Natural killer cell (primary cell): Measurements from ENCODE around the gene CIDEA. TPM values are rescaled to one million over a fixed set of nuclear protein-coding genes. Genes with fewer than 3 reads are reported as not detected.

Experiments
- ATAC-seq, 3 donors: fragments of 150-1000 bp in 2 of 3; fragments of 200-7000 bp in 1 of 3; cut with Tn5 transposase; 1 replicate in 1 of 3; 2 replicates in 2 of 3; pipeline ENCODE4 v1.10.0; 2021; ENCODE audit warnings: mild to moderate bottlenecking in 2 of 3, moderate library complexity in 2 of 3
- DNase-seq, 2 donors: peaks; one replicate each; pipeline versions ENCODE4 v3.0.0 to v3.0.0-alpha.2; 2013 to 2021; ENCODE audit warnings: mixed read lengths in 1 of 2
- H3K27ac ChIP-seq: one replicate; pipeline ENCODE4 v1.5.1; 2013; ENCODE audit warnings: mild to moderate bottlenecking, low read length
- H3K27me3 ChIP-seq: one replicate; pipeline ENCODE4 v1.6.1; 2013; ENCODE audit warnings: low read length; ENCODE audit not compliant: control insufficient read depth, insufficient read depth
- H3K36me3 ChIP-seq: one replicate; pipeline ENCODE4 v1.6.1; 2013; ENCODE audit warnings: low read length; ENCODE audit not compliant: control insufficient read depth, insufficient read depth
- H3K4me1 ChIP-seq: one replicate; pipeline ENCODE4 v1.6.1; 2013; ENCODE audit warnings: low read length; ENCODE audit not compliant: control insufficient read depth, insufficient read depth
- H3K4me3 ChIP-seq: one replicate; pipeline ENCODE4 v1.5.1; 2013; ENCODE audit warnings: low read length
- H3K9me3 ChIP-seq: one replicate; pipeline ENCODE4 v1.6.1; 2013; ENCODE audit warnings: low read length; ENCODE audit not compliant: control insufficient read depth, insufficient read depth
- H3K27ac Mint-ChIP-seq, 2 donors: one replicate each; pipeline ENCODE4 v1.8.0; 2022; ENCODE audit warnings: mild to moderate bottlenecking in 2 of 2, mixed read lengths in 2 of 2, moderate library complexity in 1 of 2
- H3K27me3 Mint-ChIP-seq, 2 donors: one replicate each; pipeline ENCODE4 v1.8.0; 2022; ENCODE audit warnings: low read depth in 2 of 2, mixed read lengths in 2 of 2
- H3K36me3 Mint-ChIP-seq: one replicate; pipeline ENCODE4 v1.8.0; 2022; ENCODE audit warnings: mixed read lengths
- H3K4me1 Mint-ChIP-seq, 2 donors: one replicate each; pipeline ENCODE4 v1.8.0; 2022; ENCODE audit warnings: mixed read lengths in 2 of 2
- H3K4me3 Mint-ChIP-seq: one replicate; pipeline ENCODE4 v1.8.0; 2022; ENCODE audit warnings: mild to moderate bottlenecking, moderate library complexity, mixed read lengths
- H3K9me3 Mint-ChIP-seq, 2 donors: one replicate each; pipeline ENCODE4 v1.8.0; 2022; ENCODE audit warnings: mixed read lengths in 2 of 2
- CTCF ChIP-seq: fragments of 200-600 bp; IDR thresholded peaks from one replicate; pipeline ENCODE4 v1.8.0; 2022; ENCODE audit warnings: antibody characterized with exemption
- WGBS: methylation state at CpG from one replicate; pipeline ENCODE4 v1.1.7; 2013; ENCODE audit warnings: missing lambda C conversion rate; ENCODE audit not compliant: insufficient coverage; 5-methylcytosine and 5-hydroxymethylcytosine counted together
- intact Hi-C: fragments of 100-400 bp; cut with micrococcal nuclease; formaldehyde crosslinking; loops from one replicate; pipeline ENCODE4 v1.14.2; 2022
- total RNA-seq, 4 donors: library from RNA; stranded (reverse); fragments of 120-200 nt in 1 of 4; gene quantifications; one replicate each; pipeline versions ENCODE4 v1.2.3 to v1.2.4, GENCODE V29; 2013 to 2022

CIDEA gene
- total RNA-seq, 3 donors from 2014 or later (not counting 1 experiment from before 2014, with no cell fraction given): not detected

GRCh38 chr18:12276736-12277554, 22.8 kb downstream of the CIDEA start:
- intact Hi-C loops: no loop called here
- no peak for TF ChIP-seq CTCF
- no peak for ATAC-seq
- Mint-ChIP-seq H3K9me3 (no peaks in the 10 kb centered on the region), H3K4me1 (no peaks in the 10 kb centered on the region), H3K27ac (no peak overlapping the region), H3K27me3 (peaks cover 0 to 7% of the 10 kb centered on the region in 2 donors), H3K36me3 (no peaks in the 10 kb centered on the region), H3K4me3 (no peak overlapping the region)
- no peaks in the 10 kb centered on the region for H3K9me3 ChIP-seq
- no peak overlapping the region for H3K27ac ChIP-seq
- H3K27me3 ChIP-seq: no peaks in the 10 kb centered on the region
- H3K36me3 ChIP-seq: no peaks in the 10 kb centered on the region
- 90% methylated on average over 25 of the region's 26 CpGs for WGBS
- peaks cover 3% of the 10 kb centered on the region for H3K4me1 ChIP-seq
- H3K4me3 ChIP-seq: no peak overlapping the region
- no peak for DNase-seq

DNA sequence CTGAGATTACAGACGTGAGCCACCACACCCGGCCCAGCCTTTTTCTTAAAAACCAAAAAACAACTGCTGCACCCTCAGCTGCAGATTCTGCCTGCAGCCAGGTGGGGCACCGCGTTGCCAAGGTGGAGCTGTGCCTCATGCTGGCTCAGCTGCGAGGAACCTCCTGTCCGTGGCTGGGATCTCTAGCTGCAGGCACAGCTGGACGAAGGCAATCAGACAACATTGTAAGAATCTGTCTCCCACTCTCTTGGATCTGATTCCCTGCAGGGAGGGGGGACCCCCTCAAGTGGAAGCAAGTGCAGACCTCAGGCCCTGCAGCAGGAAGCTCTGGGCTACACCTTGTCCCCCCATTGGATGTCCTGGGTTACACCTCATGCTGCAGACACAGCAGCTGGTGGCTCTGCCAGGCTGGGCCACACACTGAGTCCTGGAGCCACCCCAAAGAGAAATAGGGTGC, 24.1 kb downstream of the CIDEA start:
- no peaks in the 10 kb centered on the region for H3K4me1 Mint-ChIP-seq
- TF ChIP-seq CTCF: no peak
- ATAC-seq: no peak
- no peak overlapping the region for H3K4me3 ChIP-seq
- H3K9me3 ChIP-seq: no peaks in the 10 kb centered on the region
- H3K27me3 ChIP-seq: no peaks in the 10 kb centered on the region
- H3K36me3 Mint-ChIP-seq: no peaks in the 10 kb centered on the region
- no peaks in the 10 kb centered on the region for H3K9me3 Mint-ChIP-seq
- no peak for DNase-seq
- WGBS: 73% methylated on average over 7 of the region's 7 CpGs
- no peak overlapping the region for H3K27ac ChIP-seq
- no peak overlapping the region for H3K27ac Mint-ChIP-seq
- peaks cover 0 to 3% of the 10 kb centered on the region in 2 donors for H3K27me3 Mint-ChIP-seq
- H3K4me1 ChIP-seq: no peaks in the 10 kb centered on the region
- intact Hi-C loops: no loop called here
- H3K4me3 Mint-ChIP-seq: no peak overlapping the region
- H3K36me3 ChIP-seq: no peaks in the 10 kb centered on the region

- no peak for TF ChIP-seq CTCF
- intact Hi-C loops: no loop called here
- Mint-ChIP-seq H3K27ac (no peak overlapping the region), H3K4me1 (no peaks in the 10 kb centered on the region), H3K4me3 (no peak overlapping the region), H3K27me3 (peaks cover 2 to 3% of the 10 kb centered on the region in 2 donors), H3K36me3 (no peaks in the 10 kb centered on the region), H3K9me3 (no peaks in the 10 kb centered on the region)
- Histone ChIP-seq H3K4me1 (no peaks in the 10 kb centered on the region), H3K9me3 (no peaks in the 10 kb centered on the region), H3K4me3 (no peak overlapping the region), H3K27me3 (no peaks in the 10 kb centered on the region), H3K27ac (no peak overlapping the region), H3K36me3 (no peaks in the 10 kb centered on the region)
- no peak for DNase-seq
- 75% methylated on average over 30 of the region's 30 CpGs for WGBS
- ATAC-seq: no peak
Observed at GRCh38 chr18:12278741-12279682, 24.9 kb downstream of the CIDEA start.
